ENCODE data around the gene NR3C1. TPM values are rescaled to one million over a fixed set of nuclear protein-coding genes. Genes with fewer than 3 reads are reported as not detected.

NR3C1 gene
- polyA plus RNA-seq, 12 donors: 56.3 to 80.1 (median 71.8) TPM; not detected in 1

DNA sequence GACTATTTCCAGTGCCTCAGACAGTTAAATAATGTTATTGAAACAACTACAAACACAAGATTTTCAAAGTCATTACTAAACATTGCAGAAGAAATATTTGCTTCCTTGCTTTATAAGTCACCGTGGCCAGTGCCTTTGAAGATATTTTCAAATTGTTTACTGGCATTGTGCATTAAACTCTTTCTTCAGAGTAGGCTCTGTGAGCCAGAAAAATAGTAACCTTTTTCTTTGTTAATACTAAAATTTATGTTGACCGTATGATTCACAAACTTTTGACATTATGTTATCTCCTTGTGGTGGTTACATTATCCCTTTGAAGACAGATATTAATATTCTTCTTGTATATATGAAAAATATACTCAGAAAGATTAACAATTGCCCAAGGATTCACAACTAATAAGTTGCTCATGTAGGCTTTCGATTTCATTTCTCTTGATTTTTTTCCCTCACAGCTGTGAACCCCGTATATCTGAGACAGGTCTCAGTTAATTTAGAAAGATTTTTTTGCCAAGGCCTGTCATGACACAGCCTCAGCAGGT, 140.1 kb downstream of the NR3C1 start:
- DNase-seq: no peak

DNA sequence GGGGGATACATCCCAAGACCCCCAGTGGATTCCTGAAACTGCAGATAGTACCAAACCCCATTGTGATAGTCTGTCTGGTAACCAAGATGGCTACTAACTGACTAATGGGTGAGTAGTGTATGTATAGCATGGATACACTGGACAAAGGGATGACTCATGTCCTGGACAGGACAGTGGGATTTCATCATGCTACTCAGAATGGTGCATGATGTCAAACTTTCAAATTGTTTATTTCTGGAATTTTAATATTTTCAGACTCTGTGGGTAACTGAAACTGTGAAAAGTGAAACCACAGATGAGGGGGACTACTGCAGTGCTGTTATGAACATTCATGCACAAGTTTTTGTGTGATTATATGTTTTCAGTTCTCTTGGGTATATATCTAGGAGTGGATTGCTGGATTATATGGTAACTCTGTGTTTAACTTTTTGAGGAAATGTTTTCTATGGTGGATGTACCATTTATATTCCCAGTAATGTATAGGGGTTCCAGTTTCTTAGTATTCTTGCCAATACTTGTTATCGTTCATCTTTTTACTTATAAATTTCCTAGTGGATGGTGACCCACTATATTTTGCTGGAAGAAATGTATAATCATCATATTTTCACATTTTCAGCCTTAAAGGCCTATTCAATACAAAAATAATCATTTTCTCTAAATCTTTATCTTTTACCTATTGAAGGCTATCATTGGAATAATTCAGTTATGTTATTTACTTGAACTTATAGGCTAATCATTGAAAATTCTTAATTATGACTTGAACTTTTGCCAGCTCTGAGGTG, 140.9 kb downstream of the NR3C1 start:
- no peak for DNase-seq

DNA sequence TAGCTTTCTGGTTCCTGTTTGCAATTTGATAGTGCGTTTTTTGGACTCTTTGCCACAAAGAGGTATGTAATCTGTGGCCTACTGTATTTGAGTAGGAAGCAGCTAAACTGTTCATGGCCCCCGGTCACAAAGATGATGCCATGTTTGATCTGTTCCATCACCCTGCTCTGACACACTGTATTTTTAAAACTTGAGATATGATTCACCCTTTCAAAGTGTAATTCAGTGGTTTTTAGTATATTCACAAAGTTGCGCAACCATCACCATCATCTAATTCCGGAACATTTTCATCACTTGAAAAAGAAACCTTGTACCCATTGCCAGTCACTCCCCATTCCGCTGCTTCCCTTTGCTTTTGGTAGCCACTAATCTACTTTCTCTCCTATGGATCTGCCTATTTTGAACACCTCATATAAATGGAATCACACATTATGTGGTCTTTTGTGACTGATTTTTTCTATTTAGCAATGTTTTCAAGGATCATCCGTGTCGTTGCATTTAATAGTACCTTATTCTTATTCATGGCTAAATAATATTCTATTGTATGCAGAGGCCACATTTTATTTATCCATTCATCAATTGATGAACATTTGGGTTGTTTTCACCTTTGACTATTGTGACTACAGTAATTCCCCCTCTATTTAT, 141.6 kb downstream of the NR3C1 start:
- DNase-seq: no peak

DNA sequence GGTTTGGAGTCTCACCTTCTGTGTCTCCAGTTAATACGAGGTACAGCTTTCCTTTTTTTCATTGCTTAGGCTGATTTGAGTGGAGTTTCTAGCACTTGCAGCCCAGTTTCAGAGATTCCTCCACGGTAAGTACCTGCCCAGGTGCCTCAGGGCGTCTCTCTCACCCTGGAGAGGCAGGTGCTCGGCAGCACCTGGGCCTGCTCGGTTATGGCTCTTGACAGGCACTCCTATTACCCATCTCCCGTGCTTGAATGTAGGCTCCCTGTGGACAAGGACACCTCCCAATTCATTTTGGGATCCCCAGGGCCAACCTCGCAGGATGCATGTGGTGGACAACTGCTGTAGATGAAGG, 144.3 kb downstream of the NR3C1 start:
- DNase-seq: no peak

GRCh38 chr5:143258559-143259253, 144.8 kb downstream of the NR3C1 start:
- DNase-seq: no peak

GRCh38 chr5:143254819-143255218, 148.7 kb downstream of the NR3C1 start:
- DNase-seq: no peak

- DNase-seq: no peak
Measured at GRCh38 chr5:143251946-143252345, 151.5 kb downstream of the NR3C1 start.

DNA sequence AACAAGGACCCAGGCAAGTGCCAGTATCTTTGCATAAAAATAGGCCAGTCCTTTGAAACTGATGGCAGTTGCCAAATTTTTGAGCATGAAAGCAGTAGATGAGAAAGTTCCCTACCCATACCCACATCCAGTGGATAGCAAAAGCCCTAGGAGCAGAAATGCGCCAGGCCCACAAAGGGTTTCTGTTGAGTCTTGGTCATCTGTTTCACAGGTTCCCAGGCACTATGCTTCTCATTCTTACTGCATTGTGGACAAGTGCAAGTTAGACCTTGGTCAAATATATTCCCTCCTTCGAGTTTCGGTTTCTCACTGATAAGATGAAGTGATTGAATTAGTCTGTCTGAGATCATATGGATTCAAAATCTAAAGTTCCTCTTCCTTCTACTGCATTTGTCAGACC, 152.3 kb downstream of the NR3C1 start:
- DNase-seq: no peak

DNA sequence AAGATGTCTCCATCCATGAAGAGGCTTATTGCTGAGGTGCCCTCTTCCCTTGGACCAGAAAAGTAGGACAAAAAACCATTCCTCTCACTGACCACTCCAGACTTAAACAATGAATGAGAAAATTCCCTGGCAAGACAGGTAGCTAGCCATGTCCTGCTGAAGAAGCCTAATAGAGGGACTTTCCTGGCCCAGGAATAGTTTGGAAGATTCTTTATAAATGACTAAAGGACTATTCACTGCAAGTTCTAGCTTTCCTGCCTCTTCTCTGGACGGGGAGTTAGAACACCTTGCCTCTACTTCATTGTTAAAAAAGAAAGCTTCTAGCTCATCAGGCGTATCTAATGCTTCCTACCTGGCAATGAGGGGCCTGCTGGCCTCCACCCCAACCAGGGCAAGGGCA, 153.6 kb downstream of the NR3C1 start:
- no peak for DNase-seq

- DNase-seq: no peak
Measured at GRCh38 chr5:143248822-143249579, 154.5 kb downstream of the NR3C1 start.

DNA sequence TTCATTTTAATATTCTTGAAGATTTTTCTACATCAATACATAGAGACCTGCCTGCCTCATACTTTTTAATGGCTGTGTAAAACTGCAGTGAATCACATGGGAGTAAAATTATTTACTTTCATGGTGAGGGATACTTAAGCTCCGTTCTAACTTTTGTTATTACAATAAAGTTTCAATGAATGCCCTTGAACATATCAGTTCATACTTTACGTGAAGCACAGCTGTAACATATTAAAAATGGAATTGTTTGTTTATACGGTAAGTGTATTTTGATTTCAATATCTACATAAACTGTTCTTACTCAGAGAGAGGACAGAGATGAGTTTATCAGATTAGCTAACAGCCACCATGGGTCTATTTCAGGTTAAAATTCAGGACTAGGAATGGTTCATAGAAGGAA, 155.1 kb downstream of the NR3C1 start:
- DNase-seq: no peak

DNA sequence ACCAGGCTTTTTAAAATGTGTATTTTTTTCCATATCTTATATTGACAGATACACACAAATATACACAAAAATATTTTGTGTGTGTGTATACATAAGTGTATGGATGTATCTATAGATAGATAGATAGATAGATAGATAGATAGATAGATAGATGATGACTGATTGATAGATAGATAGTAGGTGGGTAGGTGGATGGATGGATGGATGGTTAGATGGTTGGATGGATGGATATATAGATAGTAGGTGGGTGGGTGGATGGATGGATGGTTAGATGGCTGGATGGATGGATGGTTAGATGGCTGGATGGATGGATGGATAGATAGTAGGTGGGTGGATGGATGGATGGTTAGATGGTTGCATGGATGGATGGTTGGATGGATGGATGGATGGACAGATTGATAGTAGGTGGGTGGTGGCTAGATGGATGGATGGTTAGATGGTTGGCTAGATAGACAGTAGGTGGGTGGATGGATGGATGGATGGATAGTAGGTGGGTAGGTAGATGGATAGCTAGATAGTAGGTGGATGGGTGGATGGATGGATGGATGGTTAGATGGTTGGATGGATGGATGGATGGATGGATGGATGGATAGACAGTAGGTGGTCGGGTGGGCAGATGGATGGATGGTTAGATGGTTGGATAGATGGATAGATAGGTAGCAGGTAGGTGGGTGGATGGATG, 156.2 kb downstream of the NR3C1 start:
- no peak for DNase-seq

- no peak for DNase-seq
Measured at GRCh38 chr5:143245929-143246561, 157.4 kb downstream of the NR3C1 start.

- no peak for DNase-seq
Measured at GRCh38 chr5:143244990-143245389, 158.5 kb downstream of the NR3C1 start.

- DNase-seq: peak; percentile 59
Measured at GRCh38 chr5:143244000-143244736, 159.3 kb downstream of the NR3C1 start.

GRCh38 chr5:143243103-143243502, 160.4 kb downstream of the NR3C1 start:
- DNase-seq: no peak

DNA sequence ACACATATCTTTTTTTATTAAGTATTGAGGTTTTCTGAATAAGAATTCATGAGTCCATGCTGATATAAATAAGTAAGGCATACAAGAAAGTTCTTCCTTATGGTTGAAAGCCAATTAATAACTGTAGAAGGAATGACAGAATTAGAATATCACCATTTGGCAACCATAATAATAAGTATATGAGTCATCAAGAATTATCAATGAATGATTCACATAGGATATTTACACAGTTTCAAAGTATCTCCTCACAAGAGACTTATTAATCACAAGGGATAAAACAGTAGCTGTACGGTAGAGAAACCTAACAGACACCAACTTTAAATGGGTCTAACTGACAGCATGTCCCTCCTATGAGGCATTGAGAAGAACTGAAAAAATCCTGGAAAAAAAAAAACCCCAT, 161.6 kb downstream of the NR3C1 start:
- DNase-seq: no peak

DNA sequence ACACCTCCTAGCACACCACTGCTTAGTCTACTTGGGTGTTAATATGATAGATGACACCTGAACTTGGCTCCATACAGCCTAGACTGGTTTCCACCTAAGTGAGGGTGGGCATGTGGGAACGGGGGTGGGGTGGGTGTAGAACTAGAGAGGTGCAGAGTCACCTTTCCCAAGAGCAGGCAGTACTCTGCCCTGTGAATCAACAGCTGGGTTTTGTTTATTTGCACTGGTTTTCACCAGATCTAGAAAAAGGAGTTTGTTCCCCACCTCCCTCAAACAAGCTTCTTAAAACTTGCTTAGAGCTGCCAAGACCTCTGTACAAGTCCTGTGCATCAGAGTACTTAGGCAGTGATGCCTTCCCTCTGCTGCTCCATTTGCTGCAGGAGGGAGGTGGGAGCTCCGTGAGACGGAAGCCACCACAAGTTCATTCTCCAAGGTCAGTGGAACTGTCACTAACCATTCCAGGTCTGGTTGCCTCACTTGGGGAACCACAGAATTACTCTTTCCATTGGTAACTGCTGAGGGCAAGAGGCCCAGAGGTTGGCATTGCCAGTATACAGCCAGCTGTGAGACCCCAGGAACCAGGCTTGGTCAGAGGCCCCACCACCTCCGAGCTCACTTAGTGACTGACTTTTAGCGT, 163.5 kb downstream of the NR3C1 start:
- no peak for DNase-seq

DNA sequence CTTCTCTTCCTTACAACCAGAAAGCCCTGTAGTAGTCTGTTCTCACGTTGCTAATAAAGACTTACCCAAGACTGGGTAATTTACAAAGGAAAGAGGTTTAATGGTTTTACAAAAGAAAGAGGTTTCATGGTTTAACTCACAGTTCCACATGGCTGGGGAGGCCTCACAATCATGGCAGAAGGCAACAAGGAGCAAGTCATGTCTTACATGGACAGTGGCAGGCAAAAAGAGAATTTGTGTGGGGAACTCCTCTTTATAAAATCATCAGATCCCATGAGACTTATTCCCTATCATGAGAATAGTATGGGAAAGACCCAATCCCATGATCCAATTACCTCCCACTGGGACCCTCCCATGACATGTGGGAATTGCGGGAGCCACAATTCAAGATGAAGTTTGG, 164.9 kb downstream of the NR3C1 start:
- DNase-seq: no peak

DNA sequence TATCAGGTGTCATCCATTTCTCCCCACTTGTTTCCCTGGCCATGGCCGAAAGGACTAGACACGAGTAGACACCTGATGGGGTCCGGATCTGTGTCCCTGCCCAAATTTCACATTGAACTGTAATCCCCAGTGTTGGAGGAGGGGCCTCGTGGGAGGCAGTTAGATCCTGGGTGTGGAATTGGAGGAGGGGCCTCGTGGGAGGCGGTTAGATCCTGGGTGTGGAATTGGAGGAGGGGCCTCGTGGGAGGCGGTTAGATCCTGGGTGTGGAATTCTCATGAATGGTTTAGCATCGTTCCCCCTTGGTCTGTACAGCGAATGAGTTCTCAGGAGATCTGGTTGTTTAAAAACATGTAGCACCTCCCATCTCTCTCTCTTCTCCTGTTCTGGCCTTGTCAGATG, 165.8 kb downstream of the NR3C1 start:
- no peak for DNase-seq
